ENCODE data around the gene AK6. TPM values are rescaled to one million over a fixed set of nuclear protein-coding genes. Genes with fewer than 3 reads are reported as not detected.
A peak's percentile ranks its signal among the peaks of the same experiment; 100 is the strongest.

The AK6 gene
- total and polyA plus RNA-seq, 9 of the 15 experiments (the other 6 are each of a cell fraction or from before 2014, with no cell fraction given) = 84.6 to 669 (median 143) TPM

DNA sequence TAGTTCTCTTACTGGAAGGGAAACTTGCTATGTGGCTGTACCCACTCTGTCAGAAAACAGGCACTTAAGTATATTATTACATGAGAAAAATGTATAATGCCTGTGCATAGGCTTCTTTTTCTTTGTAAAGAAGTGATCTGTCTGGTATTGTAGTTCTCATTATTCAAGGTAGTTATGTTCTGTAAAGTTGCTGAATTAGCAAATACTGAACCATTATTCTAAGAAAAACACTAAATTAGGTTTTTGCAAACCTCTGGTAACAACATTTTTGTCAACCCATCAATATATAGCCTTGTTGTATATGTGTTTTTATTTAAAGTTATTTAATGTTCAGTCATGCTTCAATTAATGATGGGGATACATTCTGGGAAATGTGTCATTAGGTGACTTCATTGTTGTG is 9.1 kb upstream of the AK6 start (continued):
- no peak for TF ChIP-seq IFI16 (CRISPR knock-in tag; IDR thresholded peaks at IDR 0.05)
- TF ChIP-seq MAFG (tag; conservative IDR thresholded peaks at IDR 0.05) = peak; percentile 63

- no TSS peak for BruUV-seq (replicated peaks)
- Histone ChIP-seq H3K9me1 (ENCODE audit: control insufficient read depth, insufficient read depth, low read length) (no peaks in the 10 kb centered on the region), H3K4me2 (ENCODE audit: insufficient read depth, low read length) (no peak overlapping the region), H3K27me3 (ENCODE audit: control insufficient read depth in 2 of 2, insufficient read depth in 2 of 2, low read length in 2 of 2) (no peaks in the 10 kb centered on the region), H3K4me1 (replicated peaks in 1 of 2; ENCODE audit: control insufficient read depth in 2 of 2, insufficient read depth in 2 of 2, low read length in 2 of 2) (no peaks in the 10 kb centered on the region; a peak in 1 of 5 replicates), H2AFZ (ENCODE audit: low read depth, low read length) (no peak overlapping the region), H4K20me1 (replicated peaks; ENCODE audit: control insufficient read depth, insufficient read depth, low read length) (no peaks in the 10 kb centered on the region), H3K9me3 (replicated peaks; ENCODE audit: control insufficient read depth, insufficient read depth, low read depth, low read length) (no peaks in the 10 kb centered on the region), H3K27ac (ENCODE audit: extremely low read depth, low read depth, low read length) (no peak overlapping the region), H3K79me2 (ENCODE audit: control insufficient read depth, insufficient read depth, low read length) (peaks cover 30% of the 10 kb centered on the region), H3K36me3 (ENCODE audit: control insufficient read depth, insufficient read depth, low read length) (peaks cover 55% of the 10 kb centered on the region), H3K9ac (ENCODE audit: insufficient read depth in 1 of 2, low read depth in 2 of 2, low read length in 2 of 2) (no peak overlapping the region; a peak in 1 of 4 replicates), H3K4me3 (no peak overlapping the region)
- CTCF ChIA-PET (ENCODE audit: low intra/inter-chr PET ratio) = no interaction called here
- WGBS (ENCODE audit: insufficient coverage, low coverage, missing lambda C conversion rate) = 97% methylated on average over 3 of the region's 4 CpGs
- ATAC-seq (no peak), DNase-seq (ENCODE audit: extremely low read depth in 1 of 4, low spot score in 3 of 4) (no peak), FAIRE-seq (no peak)
- intact Hi-C loops (cut with micrococcal nuclease) = no loop called here
- in situ Hi-C loops (cut with MboI) = no loop called here
- TF ChIP-seq SOX6 (IDR thresholded peaks at IDR 0.05) = no peak
- TF ChIP-seq ZNF347 (CRISPR knock-in tag; IDR thresholded peaks at IDR 0.05; ENCODE audit: low read depth) = no peak
- TF ChIP-seq MXI1 (IDR thresholded peaks at IDR 0.05; ENCODE audit: low read depth, low read length) = no peak
- TF ChIP-seq ZNF668 (CRISPR knock-in tag; IDR thresholded peaks at IDR 0.05) = no peak
- POLR2A ChIA-PET = interaction anchor here (0.6 to 0.8 kb wide), 3 partner anchors 19 to 196 kb away, joined by 3 read pairs; no protein-coding TSS in a partner anchor
These were observed 5.7 kb upstream of the AK6 start for GRCh38 chr5:69374911-69375446.

Measured in K562 (cell line).